CD4-positive, alpha-beta T cell treated with Interleukin-15 for 1 hour (primary cell): ENCODE data around the gene TMEM144.

Source experiments
- DNase-seq: peaks from one replicate; pipeline ENCODE4 v3.0.0-alpha.2; 2020

The TMEM144 gene

GRCh38 chr4:158302076-158302866 is 92.0 kb downstream of the TMEM144 start:
- no peak for DNase-seq

DNA sequence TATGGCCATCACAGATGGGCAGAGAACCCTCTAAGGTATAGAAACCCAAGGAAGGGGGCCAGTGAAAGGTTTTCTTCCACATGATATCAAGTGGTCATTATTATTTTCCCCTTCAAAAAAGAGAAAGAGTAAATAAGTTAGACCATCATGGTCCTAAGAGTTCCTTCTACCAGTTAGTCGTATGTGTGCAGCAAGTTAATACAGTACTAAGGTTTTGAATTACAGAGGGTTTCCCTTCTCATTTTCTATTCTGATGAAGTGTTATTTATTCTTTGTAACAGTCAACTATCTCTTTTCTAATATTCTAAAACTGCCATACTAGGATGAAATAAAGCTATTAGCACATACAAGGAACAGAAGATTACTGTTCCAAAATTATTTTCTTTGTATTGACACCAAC is 94.4 kb downstream of the TMEM144 start:
- no peak for DNase-seq
